HEK293 (cell line): Measurements from ENCODE around the gene RASGRF2.

Source experiments
- CTCF ChIP-seq: fragments of 450-650 bp; formaldehyde crosslinking; IDR thresholded peaks from 2 replicates; pipeline ENCODE4 v1.5.1; 2016; ENCODE audit warnings: missing biosample characterization, missing genetic modification characterization
- KLF9 ChIP-seq: fragments of 450-650 bp; formaldehyde crosslinking; IDR thresholded peaks from 2 replicates; pipeline ENCODE4 v1.5.1; 2016; ENCODE audit warnings: missing biosample characterization, missing genetic modification characterization, low read depth
- MEIS1 ChIP-seq: sonication (generic); formaldehyde crosslinking; IDR thresholded peaks from 2 replicates; pipeline ENCODE4 v1.8.1; 2022; ENCODE audit warnings: missing genetic modification reagents, mild to moderate bottlenecking, borderline replicate concordance
- MZF1 ChIP-seq: fragments of 450-650 bp; formaldehyde crosslinking; IDR thresholded peaks from 2 replicates; pipeline ENCODE4 v1.5.1; 2017; ENCODE audit warnings: missing biosample characterization, missing genetic modification characterization, borderline replicate concordance
- PBX3 ChIP-seq: sonication (generic); formaldehyde crosslinking; IDR thresholded peaks from 2 replicates; pipeline ENCODE4 v1.8.1; 2022; ENCODE audit warnings: mild to moderate bottlenecking, moderate library complexity, missing genetic modification reagents
- REST ChIP-seq: fragments of 450-650 bp; formaldehyde crosslinking; IDR thresholded peaks from 2 replicates; pipeline ENCODE4 v1.5.1; 2016; ENCODE audit warnings: missing biosample characterization, missing genetic modification characterization
- TCF7L2 ChIP-seq: IDR thresholded peaks from 2 replicates; pipeline ENCODE4 v1.6.1; 2011; ENCODE audit warnings: low read depth, mild to moderate bottlenecking, inconsistent platforms, low read length, moderate library complexity, borderline replicate concordance
- ZNF24 ChIP-seq: fragments of 450-650 bp; formaldehyde crosslinking; IDR thresholded peaks from 2 replicates; pipeline ENCODE4 v1.5.1; 2016; ENCODE audit warnings: missing biosample characterization, missing genetic modification characterization
- ZNF416 ChIP-seq: fragments of 450-650 bp; formaldehyde crosslinking; IDR thresholded peaks from 2 replicates; pipeline ENCODE4 v1.5.1; 2016; ENCODE audit warnings: missing biosample characterization, missing genetic modification characterization
- ZNF560 ChIP-seq: fragments of 450-650 bp; formaldehyde crosslinking; IDR thresholded peaks from 2 replicates; pipeline ENCODE4 v1.5.1; 2017; ENCODE audit warnings: missing biosample characterization, missing genetic modification characterization, borderline replicate concordance
- ZNF660 ChIP-seq: fragments of 450-650 bp; IDR thresholded peaks from 2 replicates; pipeline ENCODE4 v1.5.1; 2018; ENCODE audit warnings: missing biosample characterization, mild to moderate bottlenecking, missing genetic modification characterization
- ZNF768 ChIP-seq: fragments of 450-650 bp; formaldehyde crosslinking; IDR thresholded peaks from 2 replicates; pipeline ENCODE4 v1.5.1; 2018; ENCODE audit warnings: missing biosample characterization, mild to moderate bottlenecking, missing genetic modification characterization

GRCh38 chr5:81021951-81022687, 62.0 kb downstream of the RASGRF2 start:
- TF ChIP-seq ZNF416 (tag by site-specific recombination) (no peak), MZF1 (tag by site-specific recombination) (no peak), ZNF24 (tag by site-specific recombination) (no peak), REST (tag by site-specific recombination) (no peak), CTCF (tag by site-specific recombination) (no peak), TCF7L2 (no peak), KLF9 (tag by site-specific recombination) (no peak), ZNF560 (tag by site-specific recombination) (no peak), ZNF660 (no peak), MEIS1 (CRISPR knock-in tag) (no peak), PBX3 (CRISPR knock-in tag) (no peak), ZNF768 (no peak)
